NB4 (cell line): ENCODE data around the gene SERPINA1.

Experiments used
- CTCF ChIP-seq: IDR thresholded peaks from one replicate; pipeline ENCODE4 v1.5.1; 2012; ENCODE audit warnings: low read depth, low read length
- POLR2A ChIP-seq: IDR thresholded peaks from 2 replicates; pipeline ENCODE4 v1.6.1; 2011; ENCODE audit warnings: mild to moderate bottlenecking; ENCODE audit not compliant: insufficient read length; ENCODE audit errors: extremely low read depth

- no peak for TF ChIP-seq CTCF
- TF ChIP-seq POLR2A, result no peak
Measured at GRCh38 chr14:94341656-94342333, 46.6 kb downstream of the SERPINA1 start.
